ENCODE measurements around the gene UNC5C. TPM values are rescaled to one million over a fixed set of nuclear protein-coding genes. Genes with fewer than 3 reads are reported as not detected.

Gene UNC5C
- total and polyA plus RNA-seq, 2 of the 8 experiments (the other 6 are each of a cell fraction or from before 2014, with no cell fraction given), result 0.30 to 1.3 TPM

DNA sequence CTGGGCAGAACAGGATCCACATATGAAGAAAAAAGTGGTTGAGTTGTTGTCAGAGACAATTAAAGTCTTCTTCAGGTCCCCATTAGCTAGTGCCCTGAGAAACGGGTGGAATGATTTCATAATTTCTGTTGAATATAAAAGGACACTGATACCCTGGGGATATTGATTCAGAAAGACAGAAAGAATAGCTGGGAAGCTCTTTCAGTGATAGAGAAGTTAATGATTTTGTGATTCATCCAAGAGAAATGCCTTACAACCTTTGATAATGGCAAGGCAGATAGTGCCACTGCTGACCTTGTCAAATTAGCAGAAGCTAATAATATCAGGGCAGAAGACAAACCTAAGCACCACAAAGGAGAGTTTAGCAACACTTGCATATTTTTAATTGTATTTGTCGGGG lies 37.9 kb downstream of the UNC5C start:
- FAIRE-seq, result no peak
- H3K4me2 ChIP-seq (ENCODE audit: insufficient read depth in 1 of 2, low read depth in 2 of 2, low read length in 2 of 2), result no peak overlapping the region
- no peak for DNase-seq (ENCODE audit: low read depth in 1 of 2, low spot score in 2 of 2)
- no peak for TF ChIP-seq HDAC6 (IDR thresholded peaks at IDR 0.05; ENCODE audit: low read depth, low read length)
- TF ChIP-seq, protein P1, sequence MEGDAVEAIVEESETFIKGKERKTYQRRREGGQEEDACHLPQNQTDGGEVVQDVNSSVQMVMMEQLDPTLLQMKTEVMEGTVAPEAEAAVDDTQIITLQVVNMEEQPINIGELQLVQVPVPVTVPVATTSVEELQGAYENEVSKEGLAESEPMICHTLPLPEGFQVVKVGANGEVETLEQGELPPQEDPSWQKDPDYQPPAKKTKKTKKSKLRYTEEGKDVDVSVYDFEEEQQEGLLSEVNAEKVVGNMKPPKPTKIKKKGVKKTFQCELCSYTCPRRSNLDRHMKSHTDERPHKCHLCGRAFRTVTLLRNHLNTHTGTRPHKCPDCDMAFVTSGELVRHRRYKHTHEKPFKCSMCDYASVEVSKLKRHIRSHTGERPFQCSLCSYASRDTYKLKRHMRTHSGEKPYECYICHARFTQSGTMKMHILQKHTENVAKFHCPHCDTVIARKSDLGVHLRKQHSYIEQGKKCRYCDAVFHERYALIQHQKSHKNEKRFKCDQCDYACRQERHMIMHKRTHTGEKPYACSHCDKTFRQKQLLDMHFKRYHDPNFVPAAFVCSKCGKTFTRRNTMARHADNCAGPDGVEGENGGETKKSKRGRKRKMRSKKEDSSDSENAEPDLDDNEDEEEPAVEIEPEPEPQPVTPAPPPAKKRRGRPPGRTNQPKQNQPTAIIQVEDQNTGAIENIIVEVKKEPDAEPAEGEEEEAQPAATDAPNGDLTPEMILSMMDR (IDR thresholded peaks at IDR 0.05; ENCODE audit: control extremely low read depth in 1 of 3, insufficient read depth in 1 of 3, low read depth in 1 of 3, low read length in 3 of 3), result no peak
- no peak for TF ChIP-seq ATF3 (IDR thresholded peaks at IDR 0.05; ENCODE audit: insufficient read depth, low read depth, low read length)
- TF ChIP-seq EP300 (IDR thresholded peaks at IDR 0.05; ENCODE audit: borderline replicate concordance in 1 of 2, low read depth in 2 of 2, low read length in 2 of 2), result no peak
- no peak for TF ChIP-seq TBP (IDR thresholded peaks at IDR 0.05; ENCODE audit: low read depth, low read length)
- no peak for TF ChIP-seq SP1 (IDR thresholded peaks at IDR 0.05; ENCODE audit: low read depth, low read length)
- no peak for TF ChIP-seq KDM1A (IDR thresholded peaks at IDR 0.05; ENCODE audit: borderline replicate concordance, low read length)
- no peak for TF ChIP-seq BRCA1 (IDR thresholded peaks at IDR 0.05; ENCODE audit: low read depth, low read length)
- TF ChIP-seq KDM5A (IDR thresholded peaks at IDR 0.05; ENCODE audit: low read length), result no peak
- TF ChIP-seq POU5F1 (IDR thresholded peaks at IDR 0.05; ENCODE audit: low read depth, low read length), result no peak
- TF ChIP-seq BACH1 (IDR thresholded peaks at IDR 0.05; ENCODE audit: low read length), result no peak

More for the DNA sequence above, 37.9 kb downstream of the UNC5C start:
- H3K18ac ChIP-seq (ENCODE audit: extremely low read depth, low read length), result no peak overlapping the region
- no peak overlapping the region for H2BK15ac ChIP-seq (ENCODE audit: low read length)
- no peak overlapping the region for H3K56ac ChIP-seq (replicated peaks; ENCODE audit: insufficient read length, low read depth, low read length)
- no peak overlapping the region for H2BK120ac ChIP-seq (replicated peaks; ENCODE audit: low read depth, low read length)
- H3K4ac ChIP-seq (replicated peaks; ENCODE audit: insufficient read length, low read depth, low read length), result no peak overlapping the region
- CTCF ChIA-PET (ENCODE audit: partially characterized antibody), result interaction anchor here (0.9 to 3.8 kb wide), 17 partner anchors 9 to 879 kb away, joined by 3 to 18 read pairs (median 4); partner anchors contain the start of gene UNC5C
- H3K27me3 ChIP-seq (replicated peaks in 1 of 4; ENCODE audit: control insufficient read depth in 3 of 4, extremely low read depth in 1 of 4, insufficient read depth in 3 of 4, low read length in 3 of 4), result no peaks in the 10 kb centered on the region
- H3K23me2 ChIP-seq (ENCODE audit: low read depth, low read length), result no peaks in the 10 kb centered on the region
- H2AFZ ChIP-seq (ENCODE audit: low read length), result no peak overlapping the region
- no peak overlapping the region for H4K91ac ChIP-seq (replicated peaks; ENCODE audit: insufficient read length, low read length)
- H3K4me1 ChIP-seq (replicated peaks in 1 of 4; ENCODE audit: control insufficient read depth in 3 of 4, insufficient read depth in 4 of 4, low read length in 3 of 4), result no peaks in the 10 kb centered on the region
- no peak overlapping the region for H3K23ac ChIP-seq (ENCODE audit: insufficient read length)
- no peak overlapping the region for H3K4me3 ChIP-seq (ENCODE audit: extremely low read depth in 1 of 4, insufficient read depth in 2 of 4, low read depth in 3 of 4, low read length in 4 of 4)
- H3K27ac ChIP-seq (ENCODE audit: low read depth, low read length), result no peak overlapping the region
- no peak overlapping the region for H2AK5ac ChIP-seq (ENCODE audit: low read depth, low read length)
- no peak overlapping the region for H3K9ac ChIP-seq (replicated peaks in 1 of 4; ENCODE audit: extremely low read depth in 1 of 4, low read depth in 3 of 4, low read length in 3 of 4)
- H2BK20ac ChIP-seq (ENCODE audit: low read length), result no peak overlapping the region
- no peak overlapping the region for H4K5ac ChIP-seq (ENCODE audit: insufficient read length, low read depth, low read length)
- H3K79me2 ChIP-seq (ENCODE audit: control insufficient read depth in 1 of 2, insufficient read depth in 2 of 2, low read length in 2 of 2), result no peaks in the 10 kb centered on the region
- no peak overlapping the region for H4K8ac ChIP-seq (ENCODE audit: extremely low read depth, insufficient read depth, low read length)
- no peaks in the 10 kb centered on the region for H3K79me1 ChIP-seq (ENCODE audit: low read depth, low read length)
- POLR2A ChIA-PET (ENCODE audit: partially characterized antibody), result no interaction called here
- no peaks in the 10 kb centered on the region for H3K9me3 ChIP-seq (ENCODE audit: insufficient read depth in 2 of 2, low read depth in 1 of 2, low read length in 1 of 2)
- H2BK5ac ChIP-seq (ENCODE audit: low read depth, low read length), result no peak overlapping the region
- H4K20me1 ChIP-seq (replicated peaks in 1 of 2; ENCODE audit: control insufficient read depth in 1 of 2, insufficient read depth in 2 of 2, low read length in 2 of 2), result no peaks in the 10 kb centered on the region
- H2BK12ac ChIP-seq (ENCODE audit: low read depth, low read length), result no peak overlapping the region
- H3K36me3 ChIP-seq (ENCODE audit: control insufficient read depth in 2 of 4, insufficient read depth in 4 of 4, low read length in 3 of 4), result no peaks in the 10 kb centered on the region
- H3K14ac ChIP-seq (ENCODE audit: insufficient read length), result no peak overlapping the region
- WGBS, 2 experiments (ENCODE audit: extremely low coverage in 1 of 2, insufficient coverage in 1 of 2, insufficient read length in 1 of 2, insufficient replicate concordance in 2 of 2, low coverage in 1 of 2, low lambda C conversion rate in 2 of 2, missing lambda C conversion rate in 1 of 2), result 79% methylated on average over 2 of the region's 2 CpGs; no CpG with 5 or more reads in 1 of the 2 experiments
